OCI-LY1 (cell line): Measurements from ENCODE around the gene ENTPD6.

ENCODE experiments used
- CTCF ChIP-seq: fragments of 200-600 bp; sonication (generic), shearing (Covaris generic); IDR thresholded peaks from 2 replicates; pipeline ENCODE4 v1.5.1; 2017; ENCODE audit warnings: mild to moderate bottlenecking, antibody characterized with exemption, low read length, moderate library complexity, mixed read lengths
- EZH2 ChIP-seq: fragments of 200-600 bp; sonication (generic), shearing (Covaris generic); IDR thresholded peaks from 2 replicates; pipeline ENCODE4 v1.8.0; 2017; ENCODE audit warnings: borderline replicate concordance, mixed run types, mild to moderate bottlenecking, antibody characterized with exemption, low read length, moderate library complexity, mixed read lengths

GRCh38 chr20:25273046-25273445 lies 77.5 kb downstream of the ENTPD6 start:
- TF ChIP-seq CTCF, result no peak
- TF ChIP-seq EZH2, result no peak
